GM21619 (cell line): ENCODE data around the gene SH2D7.
"Not testable (repeated sequence)": the region's sequence is repeated elsewhere in the genome, so short reads cannot be mapped to it uniquely, and the experiment has no call there.

Source experiments
- ATAC-seq: cut with Tn5 transposase; IDR thresholded peaks from one replicate; pipeline ENCODE4 v1.9.1; 2021; ENCODE audit not compliant: unreplicated experiment

The SH2D7 gene

DNA sequence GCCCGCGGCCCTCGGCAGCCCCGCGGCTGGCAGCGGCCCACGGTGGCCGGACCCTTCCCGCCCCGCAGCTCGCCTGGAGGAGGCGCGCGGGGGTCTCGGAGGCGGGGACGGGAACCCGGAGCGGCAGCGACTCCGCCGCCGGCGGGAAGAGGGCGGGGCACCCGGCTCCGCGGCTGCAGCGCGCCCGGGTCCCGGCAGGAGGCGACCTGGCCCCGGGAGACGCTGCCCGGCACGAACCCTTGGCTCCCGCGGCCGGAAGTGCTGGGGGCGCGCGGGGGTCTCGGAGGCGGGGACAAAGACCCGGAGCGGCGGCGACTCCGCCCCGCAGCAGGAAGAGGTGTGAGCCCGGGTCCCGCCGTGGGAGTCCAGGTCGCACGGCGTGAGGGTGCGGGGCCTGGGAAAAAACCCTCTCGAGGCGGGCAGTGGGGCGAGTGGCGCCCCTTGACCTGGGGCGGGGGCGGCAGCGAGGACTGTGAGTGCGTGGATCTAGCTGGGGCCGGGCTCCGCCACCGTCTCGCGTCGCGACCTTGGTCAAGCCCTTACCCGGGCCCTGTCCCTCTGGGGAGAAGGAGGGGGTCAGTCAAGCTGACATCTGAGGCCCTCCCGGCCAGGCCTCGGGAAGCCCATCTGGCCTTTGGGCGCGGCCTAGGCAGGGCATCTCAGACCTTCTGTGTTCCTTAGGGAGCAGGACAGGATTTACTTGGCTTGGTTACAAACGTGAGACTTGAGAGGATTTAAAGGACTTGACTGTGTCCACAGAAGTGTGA, 39.1 kb downstream of the SH2D7 start, which contains the start of gene CIB2:
TSS of gene CIB2 (minus strand) at position 151 of the 767 bp plus-strand sequence. CDS start 230 bp downstream, outside the sequence.
- ATAC-seq, result peak; percentile 76

DNA sequence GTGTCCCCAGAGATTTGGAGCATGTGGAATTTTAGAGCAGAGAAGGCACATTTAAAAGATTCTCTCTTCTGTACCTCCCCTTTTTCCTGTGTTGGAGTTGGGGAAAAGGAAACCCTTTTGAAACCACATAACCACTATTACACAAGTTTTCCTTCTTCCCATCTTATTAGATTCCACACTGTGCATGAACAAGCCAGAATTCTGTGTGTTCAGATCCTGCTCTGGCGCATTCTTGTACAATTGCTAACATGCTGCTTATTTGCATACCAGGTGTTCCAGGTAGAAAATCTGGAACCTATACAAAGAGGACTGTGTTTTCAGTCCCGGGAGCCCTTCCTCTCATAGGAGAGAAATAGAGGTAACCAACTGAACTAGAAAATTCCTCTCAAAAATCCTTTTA, 41.4 kb downstream of the SH2D7 start:
- no peak for ATAC-seq

DNA sequence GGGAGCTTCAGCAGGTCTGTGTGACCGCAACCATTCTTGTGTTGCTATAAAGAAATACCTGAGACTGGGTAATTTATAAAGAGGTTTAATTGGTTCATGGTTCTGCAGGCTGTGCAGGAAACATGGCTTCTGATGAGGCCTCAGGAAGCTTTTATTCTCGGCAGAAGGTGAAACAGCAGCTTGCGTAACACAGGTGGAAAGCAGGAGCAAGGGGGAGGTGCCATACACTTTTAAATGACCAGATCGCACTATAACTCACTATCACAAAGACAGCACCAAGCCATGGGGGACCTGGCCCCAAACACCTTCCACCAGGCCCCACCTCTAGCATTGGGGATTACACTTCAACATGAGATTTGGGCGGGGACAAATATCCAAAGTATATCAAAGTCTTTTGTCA, 47.2 kb downstream of the SH2D7 start:
- ATAC-seq, result no peak

DNA sequence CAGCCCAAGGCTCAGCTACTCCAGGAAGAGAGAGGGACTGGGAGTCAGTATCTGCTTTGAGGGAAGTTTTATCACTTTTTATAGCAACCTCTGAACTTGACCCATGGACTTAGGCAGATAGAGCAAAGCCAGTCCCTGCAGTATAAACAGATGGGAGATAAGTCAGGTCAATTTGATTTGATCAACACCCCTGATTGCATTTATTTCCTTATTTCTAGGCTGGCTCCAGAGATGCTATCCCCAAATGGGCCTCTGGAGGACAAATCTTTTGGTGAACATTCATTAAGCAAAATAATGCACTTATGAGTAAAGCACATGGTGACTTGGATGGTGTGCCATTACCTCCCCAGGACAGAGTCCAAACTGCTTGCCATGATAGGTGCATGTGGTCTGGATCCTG, 47.9 kb downstream of the SH2D7 start:
- no peak for ATAC-seq

DNA sequence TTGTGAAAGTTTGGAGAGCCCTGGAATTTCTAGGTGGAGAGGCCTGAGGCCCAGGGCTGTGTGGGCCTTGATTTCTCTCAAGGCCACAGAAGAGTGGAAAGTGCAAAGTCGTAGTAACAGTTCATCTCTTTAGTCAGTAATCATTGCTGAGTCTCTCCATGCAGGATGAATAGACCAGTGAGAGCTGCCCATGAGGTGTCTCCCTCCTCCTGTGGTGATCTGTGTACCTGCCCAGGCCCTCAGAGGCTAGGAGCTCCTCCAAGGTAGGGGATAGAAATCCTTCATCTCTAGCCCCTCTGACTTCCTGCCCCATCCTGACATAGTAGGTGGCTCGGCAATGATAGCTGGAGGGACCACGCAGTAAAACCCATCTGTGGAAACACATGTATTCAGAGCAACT, 50.0 kb downstream of the SH2D7 start:
- ATAC-seq, result no peak

DNA sequence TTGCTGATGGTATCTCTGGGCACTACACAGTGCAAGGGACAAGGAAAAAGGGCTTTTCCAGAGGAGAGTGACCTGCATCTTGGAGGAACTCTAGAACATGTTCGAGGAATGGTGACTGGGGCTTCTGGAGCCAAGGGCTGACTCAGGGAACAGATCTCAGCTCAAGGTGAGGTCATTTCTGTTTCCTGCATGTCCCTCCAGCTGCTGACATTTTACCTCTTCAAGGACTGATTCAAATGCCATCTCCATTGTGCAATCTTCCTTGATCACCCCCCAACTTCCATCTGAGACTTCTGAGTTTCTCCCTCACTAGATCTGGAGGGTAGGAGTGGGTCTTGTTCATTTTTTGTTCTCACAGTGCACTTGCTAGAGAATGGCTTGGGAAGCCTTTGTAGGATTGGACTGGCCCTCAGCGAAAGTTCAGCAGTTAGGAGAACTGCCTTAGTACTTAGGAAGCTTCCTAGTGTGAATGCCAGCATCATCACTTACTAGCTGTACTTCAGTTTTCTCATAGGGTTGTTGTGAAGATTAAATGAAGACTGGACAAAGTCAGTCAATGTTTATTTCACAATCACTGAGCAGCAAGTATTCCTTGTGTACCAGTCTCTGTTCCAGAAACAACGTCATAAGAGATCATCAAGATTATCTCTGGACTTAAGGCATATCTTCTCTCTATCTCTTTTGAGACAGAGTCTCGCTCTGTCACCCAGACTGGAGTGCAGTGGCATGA, 54.2 kb downstream of the SH2D7 start:
- ATAC-seq, result no peak

DNA sequence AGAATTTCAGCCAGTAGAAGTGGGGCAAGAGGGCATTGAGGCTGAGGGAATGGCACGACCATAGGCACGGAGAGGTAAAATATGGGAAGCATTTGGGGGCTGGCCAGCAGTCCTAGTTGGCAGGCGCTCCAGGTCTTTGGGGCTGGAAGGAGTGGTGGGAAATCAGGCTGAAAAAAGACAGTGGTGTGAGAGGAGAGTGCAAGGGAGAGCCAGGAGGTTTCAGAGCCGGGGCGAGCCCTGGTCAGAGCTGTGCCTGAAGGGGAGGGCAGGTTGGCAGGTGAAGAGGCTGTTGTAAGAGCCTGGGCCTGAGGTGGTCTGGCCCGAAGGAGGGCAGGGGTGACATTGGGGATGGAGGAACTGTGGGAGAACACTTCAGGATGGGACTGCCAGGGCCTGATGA, 55.2 kb downstream of the SH2D7 start:
- no peak for ATAC-seq

DNA sequence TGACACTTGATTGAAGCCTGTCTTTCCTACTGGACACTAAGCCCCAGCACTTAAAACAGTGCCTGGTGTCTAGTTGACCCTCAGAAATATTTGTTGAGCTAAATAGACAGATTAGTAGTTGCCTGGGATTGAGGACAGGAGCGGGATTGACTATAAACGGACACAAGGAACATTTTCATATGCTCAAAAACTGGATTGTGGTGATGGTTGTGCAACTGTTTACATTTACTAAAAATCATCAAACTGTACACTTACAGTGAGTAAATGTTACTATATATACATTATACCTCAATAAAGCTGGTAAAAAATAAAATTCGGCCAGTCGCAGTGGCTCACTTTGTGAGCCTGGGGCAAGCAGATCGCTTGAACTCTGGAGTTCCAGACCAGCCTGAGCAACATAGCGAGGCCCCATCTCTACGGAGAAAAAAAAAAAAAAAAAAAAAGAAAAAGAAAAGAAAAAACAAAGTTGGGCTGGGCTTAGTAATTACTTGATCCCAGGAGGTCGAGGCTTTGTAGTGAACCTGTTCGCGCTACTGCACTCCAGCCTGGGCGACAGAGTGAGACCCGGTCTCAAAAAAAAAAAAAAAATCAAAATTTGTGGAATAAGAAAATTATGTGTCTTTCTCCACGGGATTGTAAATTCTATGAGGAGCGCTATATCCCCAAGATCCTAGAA, 56.2 kb downstream of the SH2D7 start:
- ATAC-seq, result no peak

DNA sequence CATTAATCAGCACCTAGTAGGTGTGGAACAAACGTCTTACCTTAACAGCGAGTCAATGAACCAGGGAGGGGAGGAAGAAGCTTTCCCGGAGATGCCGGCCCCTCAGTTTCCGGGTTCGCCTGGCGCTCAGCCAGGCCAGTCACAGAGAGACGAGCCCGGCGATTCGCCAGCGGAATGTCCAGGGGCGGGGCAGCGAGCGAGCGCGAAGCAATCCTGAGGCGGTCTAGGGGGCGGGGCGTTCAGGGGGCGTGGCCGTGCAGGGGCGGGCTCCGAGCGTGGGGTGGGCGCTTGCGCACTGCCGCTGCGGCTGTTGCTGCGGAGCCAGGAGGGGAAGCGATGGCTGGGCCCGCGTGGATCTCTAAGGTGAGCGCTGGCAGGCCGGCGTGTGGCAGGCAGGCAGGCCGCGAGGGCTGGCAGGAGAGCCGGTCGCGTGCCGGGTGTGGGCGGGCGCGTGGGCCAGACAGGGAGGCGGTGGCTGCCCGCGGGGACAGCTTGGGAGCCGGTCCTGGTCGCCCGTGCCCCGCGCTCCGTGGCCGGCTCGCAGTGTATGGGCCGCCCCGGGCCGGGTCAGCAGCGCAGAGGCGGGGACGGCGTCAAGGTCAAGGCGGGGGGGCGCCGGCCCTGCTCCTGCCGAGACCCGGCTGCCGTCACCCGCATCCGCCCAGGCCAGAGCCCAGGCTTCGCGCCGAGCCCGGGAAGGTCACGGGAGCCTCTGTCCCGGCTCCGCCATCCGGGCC, 56.9 kb downstream of the SH2D7 start, which contains the start of gene IDH3A:
TSS of gene IDH3A (plus strand) at position 295 of the 737 bp plus-strand sequence. CDS start at position 337, 42 bp downstream.
- ATAC-seq, result peak; percentile 72

DNA sequence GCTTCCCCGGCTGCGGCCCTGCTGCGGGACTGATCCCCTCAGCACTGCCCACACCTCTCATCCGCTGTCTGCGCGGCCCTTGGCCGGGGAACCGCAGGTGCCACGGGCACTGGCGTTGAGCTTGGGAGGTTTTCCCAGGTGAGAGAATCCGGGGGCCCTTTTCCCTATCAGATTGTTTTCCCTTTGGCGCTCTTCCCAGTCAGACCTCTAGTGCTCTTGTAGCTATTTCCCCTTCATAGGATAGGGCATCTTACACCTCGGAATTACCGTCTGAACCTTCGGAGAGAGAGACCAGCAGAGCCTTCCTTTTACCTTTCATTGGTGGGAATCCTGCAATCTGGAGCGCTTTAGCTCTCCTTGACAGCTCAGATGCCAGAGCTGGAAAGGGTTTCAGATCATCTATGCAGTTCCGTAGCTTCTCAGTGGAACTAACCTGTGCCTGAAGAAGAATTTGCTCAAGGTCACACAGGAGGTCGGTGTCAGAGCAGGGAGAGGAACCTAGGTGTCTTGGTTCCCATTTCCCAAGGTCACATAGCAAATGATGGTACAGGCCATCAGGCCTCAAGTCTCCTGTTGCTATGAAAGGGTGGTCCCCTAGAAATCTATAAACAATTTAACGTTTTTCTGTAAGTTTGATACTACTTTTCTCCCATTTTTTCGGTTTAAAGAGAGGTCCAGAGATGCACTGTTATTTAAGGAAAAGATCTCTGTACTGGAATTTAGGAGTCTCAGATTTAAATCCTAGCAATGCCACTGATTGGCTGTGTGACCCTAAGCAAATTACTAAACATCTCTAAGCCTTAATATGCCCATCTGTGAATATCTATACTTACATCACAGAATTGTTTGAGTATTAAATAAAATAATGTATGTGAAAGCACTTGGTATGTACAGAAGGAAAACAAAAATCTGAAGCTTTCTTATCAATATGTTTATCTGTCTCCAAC, 57.7 kb downstream of the SH2D7 start:
- peak; percentile 9 for ATAC-seq

DNA sequence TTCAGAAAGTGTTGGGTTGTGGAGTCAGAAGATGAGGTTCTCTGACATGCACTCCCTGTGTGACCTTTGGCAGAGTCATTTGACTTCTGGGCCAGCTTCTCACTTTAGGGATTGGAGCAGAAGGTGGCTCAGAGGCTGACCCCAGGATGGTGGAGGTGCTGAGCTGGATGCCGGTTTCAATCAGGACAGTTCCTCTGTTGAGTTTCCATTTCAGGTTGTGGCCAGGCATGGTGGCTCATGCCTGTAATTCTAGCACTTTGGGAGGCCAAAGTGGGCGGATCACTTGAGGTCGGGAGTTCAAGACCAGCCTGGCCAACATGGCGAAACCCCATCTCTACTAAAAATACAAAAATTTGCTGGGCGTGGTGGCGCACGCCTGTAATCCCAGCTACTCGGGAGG, 58.7 kb downstream of the SH2D7 start:
- not testable (repeated sequence) for ATAC-seq
